SK-N-SH treated with all-trans-retinoic acid at 6 μM for 48 hours (cell line): ENCODE results near the gene ITPR3.

Experiments used
- ATAC-seq: fragments of 200-7000 bp; cut with Tn5 transposase; 3 replicates; pipeline ENCODE4 v1.9.1; 2020; ENCODE audit warnings: mild to moderate bottlenecking, moderate library complexity
- ARNTL ChIP-seq: fragments of 450-650 bp; formaldehyde crosslinking; IDR thresholded peaks from 2 replicates; pipeline ENCODE4 v1.5.0; 2020; ENCODE audit warnings: low read depth, mild to moderate bottlenecking, moderate library complexity, borderline replicate concordance
- BACH2 ChIP-seq: fragments of 250-450 bp; sonication (Bioruptor Pico); IDR thresholded peaks from 2 replicates; pipeline ENCODE4 v1.9.0; 2021; ENCODE audit warnings: mild to moderate bottlenecking, borderline replicate concordance
- CREB5 ChIP-seq: fragments of 250-450 bp; sonication (Bioruptor Pico); IDR thresholded peaks from 2 replicates; pipeline ENCODE4 v1.5.1; 2020; ENCODE audit warnings: low read depth, mild to moderate bottlenecking, moderate library complexity
- CSDC2 ChIP-seq: fragments of 250-450 bp; sonication (Bioruptor Pico); IDR thresholded peaks from 2 replicates; pipeline ENCODE4 v1.5.0; 2020; ENCODE audit warnings: mild to moderate bottlenecking, moderate library complexity
- CSRNP3 ChIP-seq: fragments of 250-450 bp; sonication (Bioruptor Pico); IDR thresholded peaks from 2 replicates; pipeline ENCODE4 v1.5.1; 2021; ENCODE audit warnings: mild to moderate bottlenecking, moderate library complexity
- ESRRG ChIP-seq: fragments of 250-450 bp; sonication (Bioruptor Pico); IDR thresholded peaks from 2 replicates; pipeline ENCODE4 v1.6.1; 2021; ENCODE audit warnings: mild to moderate bottlenecking
- ISL1 ChIP-seq: fragments of 250-450 bp; sonication (Bioruptor Pico); IDR thresholded peaks from 2 replicates; pipeline ENCODE4 v2.1.2; 2022; ENCODE audit warnings: mild to moderate bottlenecking, moderate library complexity
- OSR1 ChIP-seq: fragments of 250-450 bp; sonication (Bioruptor Pico); IDR thresholded peaks from 2 replicates; pipeline ENCODE4 v1.8.0; 2022; ENCODE audit warnings: moderate library complexity, mild to moderate bottlenecking, inconsistent platforms
- PATZ1 ChIP-seq: fragments of 250-450 bp; sonication (Bioruptor Pico); IDR thresholded peaks from 2 replicates; pipeline ENCODE4 v1.8.0; 2020; ENCODE audit warnings: mild to moderate bottlenecking, moderate library complexity, borderline replicate concordance
- POU6F1 ChIP-seq: fragments of 250-450 bp; sonication (Bioruptor Pico); IDR thresholded peaks from 2 replicates; pipeline ENCODE4 v1.8.0; 2021; ENCODE audit warnings: low read depth, mild to moderate bottlenecking, moderate library complexity, borderline replicate concordance
- PPARA ChIP-seq: fragments of 250-450 bp; sonication (Bioruptor Pico); IDR thresholded peaks from 2 replicates; pipeline ENCODE4 v1.5.0; 2020; ENCODE audit warnings: mild to moderate bottlenecking, borderline replicate concordance
- RARB ChIP-seq: fragments of 250-450 bp; sonication (Bioruptor Pico); IDR thresholded peaks from 2 replicates; pipeline ENCODE4 v1.8.0; 2021; ENCODE audit warnings: mild to moderate bottlenecking, moderate library complexity
- SNAI2 ChIP-seq: fragments of 250-450 bp; sonication (Bioruptor Pico); IDR thresholded peaks from 2 replicates; pipeline ENCODE4 v1.5.0; 2020; ENCODE audit warnings: mild to moderate bottlenecking, moderate library complexity
- TCF4 ChIP-seq: fragments of 250-450 bp; sonication (Bioruptor Pico); IDR thresholded peaks from 2 replicates; pipeline ENCODE4 v1.8.0; 2021; ENCODE audit warnings: mild to moderate bottlenecking, moderate library complexity, borderline replicate concordance
- TOX ChIP-seq: fragments of 250-450 bp; sonication (Bioruptor Pico); IDR thresholded peaks from 2 replicates; pipeline ENCODE4 v1.8.0; 2021; ENCODE audit warnings: mild to moderate bottlenecking, moderate library complexity, borderline replicate concordance
- TSHZ2 ChIP-seq: fragments of 250-450 bp; sonication (Bioruptor Pico); IDR thresholded peaks from 2 replicates; pipeline ENCODE4 v1.5.0; 2020; ENCODE audit warnings: mild to moderate bottlenecking, moderate library complexity
- ZFP3 ChIP-seq: fragments of 250-450 bp; sonication (Bioruptor Pico); IDR thresholded peaks from 2 replicates; pipeline ENCODE4 v1.5.0; 2020; ENCODE audit warnings: mild to moderate bottlenecking, moderate library complexity
- ZFP30 ChIP-seq: fragments of 450-650 bp; formaldehyde crosslinking; IDR thresholded peaks from 2 replicates; pipeline ENCODE4 v1.5.0; 2022; ENCODE audit warnings: mild to moderate bottlenecking, moderate library complexity
- ZNF565 ChIP-seq: fragments of 450-650 bp; formaldehyde crosslinking; conservative IDR thresholded peaks from 2 replicates; pipeline ENCODE4 v1.5.0; 2020; ENCODE audit warnings: low read depth, mild to moderate bottlenecking, moderate library complexity
- ZNF70 ChIP-seq: fragments of 450-650 bp; formaldehyde crosslinking; IDR thresholded peaks from 2 replicates; pipeline ENCODE4 v1.5.0; 2020; ENCODE audit warnings: mild to moderate bottlenecking, moderate library complexity
- ZNF8 ChIP-seq: fragments of 450-650 bp; formaldehyde crosslinking; IDR thresholded peaks from 2 replicates; pipeline ENCODE4 v1.5.0; 2020; ENCODE audit warnings: mild to moderate bottlenecking, moderate library complexity

Gene ITPR3

GRCh38 chr6:33576668-33577067 is 44.5 kb upstream of the ITPR3 start:
- TF ChIP-seq ZFP30 (CRISPR knock-in tag) (no peak), ZFP3 (CRISPR knock-in tag) (no peak), RARB (no peak), ARNTL (CRISPR knock-in tag) (no peak), CSRNP3 (CRISPR knock-in tag) (no peak), ESRRG (CRISPR knock-in tag) (no peak), OSR1 (CRISPR knock-in tag) (no peak), TSHZ2 (CRISPR knock-in tag) (no peak), ZNF70 (CRISPR knock-in tag) (no peak), CREB5 (no peak), ZNF565 (no peak), CSDC2 (no peak), BACH2 (no peak), SNAI2 (CRISPR knock-in tag) (no peak), TCF4 (CRISPR knock-in tag) (no peak)
- TF ChIP-seq, all 23 proteins: peak for 0
- no peak for ATAC-seq

GRCh38 chr6:33577106-33577535 is 44.0 kb upstream of the ITPR3 start:
- no peak for ATAC-seq
- no peak for TF ChIP-seq OSR1 (CRISPR knock-in tag)
- no peak for TF ChIP-seq ZFP30 (CRISPR knock-in tag)

GRCh38 chr6:33577718-33578117 is 43.4 kb upstream of the ITPR3 start:
- no peak for ATAC-seq
- TF ChIP-seq TCF4 (CRISPR knock-in tag) (no peak), ZNF8 (CRISPR knock-in tag) (no peak), PPARA (CRISPR knock-in tag) (no peak), PATZ1 (CRISPR knock-in tag) (no peak), ZNF70 (CRISPR knock-in tag) (no peak), TOX (CRISPR knock-in tag) (no peak), ISL1 (CRISPR knock-in tag) (no peak), CSRNP3 (CRISPR knock-in tag) (no peak), SNAI2 (CRISPR knock-in tag) (no peak), ARNTL (CRISPR knock-in tag) (no peak), POU6F1 (CRISPR knock-in tag) (no peak), TSHZ2 (CRISPR knock-in tag) (no peak)
